ENCODE data around the gene CAMKMT.

DNA sequence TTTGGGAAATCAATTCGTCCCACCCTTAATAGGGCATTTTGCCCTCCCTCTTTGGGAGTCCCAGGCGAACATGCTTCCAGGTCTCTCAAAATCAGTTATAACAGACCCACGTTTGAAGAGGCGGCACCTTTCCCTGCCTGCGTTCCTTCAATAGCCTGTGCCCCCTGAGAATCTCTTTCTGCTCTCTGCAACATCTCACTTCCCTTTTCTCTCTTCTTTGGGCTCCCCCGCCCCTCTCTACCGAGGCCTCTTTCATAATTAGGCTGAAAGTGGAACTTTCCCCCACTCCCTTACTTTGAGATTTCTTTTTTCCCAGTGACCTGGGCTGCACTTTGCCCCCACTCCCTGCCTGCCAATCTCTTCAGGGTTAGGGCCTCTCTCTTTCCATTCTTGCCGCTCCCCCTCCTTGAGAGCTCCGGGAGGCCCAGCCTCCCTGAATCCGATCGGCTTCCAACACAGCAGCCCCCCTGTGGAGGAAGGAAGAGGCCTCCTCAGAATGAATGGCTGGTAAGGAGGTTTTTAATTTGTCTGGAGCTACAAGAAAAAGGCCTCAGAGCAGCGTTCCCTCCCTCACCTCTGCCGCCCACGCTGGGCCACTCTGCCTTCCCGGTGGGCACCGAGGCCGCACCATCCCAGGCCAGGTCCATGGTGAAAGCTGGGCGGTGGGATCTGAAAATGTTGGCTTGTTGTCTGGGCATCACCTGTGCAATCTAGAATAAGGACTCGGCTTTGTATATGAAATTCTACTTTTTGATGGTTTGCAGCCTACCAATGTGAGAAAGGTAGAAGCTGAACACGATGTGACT is 417.1 kb downstream of the CAMKMT start:
- TF ChIP-seq ZNF263 (CRISPR knock-in tag; IDR thresholded peaks at IDR 0.05; ENCODE audit: borderline replicate concordance) (no peak), ARNT (IDR thresholded peaks at IDR 0.05) (no peak), ZNF274 (IDR thresholded peaks at IDR 0.05; ENCODE audit: borderline replicate concordance, low read depth, low read length) (no peak), RHOXF2B (CRISPR knock-in tag; conservative IDR thresholded peaks at IDR 0.05) (no peak), ZBTB7A (IDR thresholded peaks at IDR 0.05; ENCODE audit: borderline replicate concordance, control insufficient read depth, low read depth, low read length) (no peak), SRF (CRISPR knock-in tag; IDR thresholded peaks at IDR 0.05) (no peak), ZEB2 (IDR thresholded peaks at IDR 0.05) (no peak)
- TF ChIP-seq, protein P1, sequence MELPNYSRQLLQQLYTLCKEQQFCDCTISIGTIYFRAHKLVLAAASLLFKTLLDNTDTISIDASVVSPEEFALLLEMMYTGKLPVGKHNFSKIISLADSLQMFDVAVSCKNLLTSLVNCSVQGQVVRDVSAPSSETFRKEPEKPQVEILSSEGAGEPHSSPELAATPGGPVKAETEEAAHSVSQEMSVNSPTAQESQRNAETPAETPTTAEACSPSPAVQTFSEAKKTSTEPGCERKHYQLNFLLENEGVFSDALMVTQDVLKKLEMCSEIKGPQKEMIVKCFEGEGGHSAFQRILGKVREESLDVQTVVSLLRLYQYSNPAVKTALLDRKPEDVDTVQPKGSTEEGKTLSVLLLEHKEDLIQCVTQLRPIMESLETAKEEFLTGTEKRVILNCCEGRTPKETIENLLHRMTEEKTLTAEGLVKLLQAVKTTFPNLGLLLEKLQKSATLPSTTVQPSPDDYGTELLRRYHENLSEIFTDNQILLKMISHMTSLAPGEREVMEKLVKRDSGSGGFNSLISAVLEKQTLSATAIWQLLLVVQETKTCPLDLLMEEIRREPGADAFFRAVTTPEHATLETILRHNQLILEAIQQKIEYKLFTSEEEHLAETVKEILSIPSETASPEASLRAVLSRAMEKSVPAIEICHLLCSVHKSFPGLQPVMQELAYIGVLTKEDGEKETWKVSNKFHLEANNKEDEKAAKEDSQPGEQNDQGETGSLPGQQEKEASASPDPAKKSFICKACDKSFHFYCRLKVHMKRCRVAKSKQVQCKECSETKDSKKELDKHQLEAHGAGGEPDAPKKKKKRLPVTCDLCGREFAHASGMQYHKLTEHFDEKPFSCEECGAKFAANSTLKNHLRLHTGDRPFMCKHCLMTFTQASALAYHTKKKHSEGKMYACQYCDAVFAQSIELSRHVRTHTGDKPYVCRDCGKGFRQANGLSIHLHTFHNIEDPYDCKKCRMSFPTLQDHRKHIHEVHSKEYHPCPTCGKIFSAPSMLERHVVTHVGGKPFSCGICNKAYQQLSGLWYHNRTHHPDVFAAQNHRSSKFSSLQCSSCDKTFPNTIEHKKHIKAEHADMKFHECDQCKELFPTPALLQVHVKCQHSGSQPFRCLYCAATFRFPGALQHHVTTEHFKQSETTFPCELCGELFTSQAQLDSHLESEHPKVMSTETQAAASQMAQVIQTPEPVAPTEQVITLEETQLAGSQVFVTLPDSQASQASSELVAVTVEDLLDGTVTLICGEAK (IDR thresholded peaks at IDR 0.05) = no peak
- TF ChIP-seq, protein P1 (CRISPR knock-in tag; IDR thresholded peaks at IDR 0.05) = no peak
